Fibroblast of mammary gland (primary cell): ENCODE data around the gene PDIA4.

Source experiments
- DNase-seq: peaks from one replicate; pipeline ENCODE4 v3.0.0-alpha.2; 2010; ENCODE audit warnings: low read depth
- H3K4me3 ChIP-seq: 2 replicates; pipeline ENCODE4 v1.5.1; 2011; ENCODE audit warnings: low read depth, mild to moderate bottlenecking, low read length, moderate library complexity; ENCODE audit not compliant: control insufficient read depth
- CTCF ChIP-seq: conservative IDR thresholded peaks from 2 replicates; pipeline ENCODE4 v1.5.1; 2011; ENCODE audit warnings: low read depth, low read length, inconsistent platforms; ENCODE audit not compliant: control insufficient read depth, insufficient read depth

Gene PDIA4

GRCh38 chr7:149028346-149029109 is at the start of gene PDIA4:
TSS of gene PDIA4 (minus strand) at chr7:149028505. CDS start at chr7:149028408, 97 bp downstream.
- TF ChIP-seq CTCF: no peak
- peak within 1 kb of the TSS; percentile 91 for H3K4me3 ChIP-seq
- peak; percentile 99 for DNase-seq

GRCh38 chr7:149077594-149077993 is 49.3 kb upstream of the PDIA4 start:
- no peak for DNase-seq
- TF ChIP-seq CTCF: no peak
- no peak overlapping the region for H3K4me3 ChIP-seq

- DNase-seq: no peak
- no peak overlapping the region for H3K4me3 ChIP-seq
- no peak for TF ChIP-seq CTCF
Observed at GRCh38 chr7:149075286-149075685, 47.0 kb upstream of the PDIA4 start.

- no peak for DNase-seq
- no peak for TF ChIP-seq CTCF
- H3K4me3 ChIP-seq: no peak overlapping the region
Observed at GRCh38 chr7:149074116-149074885, 46.0 kb upstream of the PDIA4 start.

- no peak overlapping the region for H3K4me3 ChIP-seq
- no peak for DNase-seq
- TF ChIP-seq CTCF: no peak
Observed at GRCh38 chr7:149072438-149072775, 44.1 kb upstream of the PDIA4 start.

- DNase-seq: peak; percentile 9
- no peak for TF ChIP-seq CTCF
- no peak overlapping the region for H3K4me3 ChIP-seq
Observed at GRCh38 chr7:149071641-149072437, 43.5 kb upstream of the PDIA4 start.
